CD8-positive, alpha-beta memory T cell (primary cell): ENCODE data around the gene ZNF207. TPM values are rescaled to one million over a fixed set of nuclear protein-coding genes. Genes with fewer than 3 reads are reported as not detected.

ENCODE experiments used
- polyA plus RNA-seq: library from polyadenylated mRNA; unstranded; fragments of 300-500 nt; fragmentation: Illumina TruSeq; gene quantifications from one replicate; pipeline ENCODE4 v1.2.3, GENCODE V29; 2021
- total RNA-seq, 2 experiments: library from RNA; stranded (reverse); gene quantifications; one replicate each; pipeline ENCODE4 v1.2.3, GENCODE V29; 2021

ZNF207 gene
- total and polyA plus RNA-seq, 3 experiments from 2014 or later: 147 to 203 (median 198) TPM

Other genes starting within 250 kb of the ZNF207 start
- gene RHOT1, start 207.7 kb upstream of the ZNF207 start, total RNA-seq: 10 to 100 TPM; 20.6 to 22.5 TPM
- gene RHOT1, start 207.7 kb upstream of the ZNF207 start, polyA plus RNA-seq: 31.2 TPM
- gene RHBDL3, start 84.3 kb upstream of the ZNF207 start, total RNA-seq: under 1 TPM; 0.20 to 0.33 TPM
- not detected for gene RHBDL3, start 84.3 kb upstream of the ZNF207 start, polyA plus RNA-seq
- gene C17orf75, start 8.0 kb upstream of the ZNF207 start, total RNA-seq: 10 to 100 TPM; 24.7 to 33.4 TPM
- gene C17orf75, start 8.0 kb upstream of the ZNF207 start, polyA plus RNA-seq: 12.6 TPM
- 100 to 1,000 TPM; 175 to 187 TPM for gene PSMD11, start 94.4 kb downstream of the ZNF207 start, total RNA-seq
- 145 TPM for gene PSMD11, start 94.4 kb downstream of the ZNF207 start, polyA plus RNA-seq
- gene CDK5R1, start 136.8 kb downstream of the ZNF207 start, total RNA-seq: 1 to 10 TPM; 6.8 to 7.0 TPM
- 6.0 TPM for gene CDK5R1, start 136.8 kb downstream of the ZNF207 start, polyA plus RNA-seq